Mesothelial cell of epicardium (in vitro differentiated cells): ENCODE data around the gene MRPS24. TPM values are rescaled to one million over a fixed set of nuclear protein-coding genes. Genes with fewer than 3 reads are reported as not detected.

ENCODE experiments used
- DNase-seq, 2 experiments: peaks; one replicate each; pipeline ENCODE4 v3.0.0; 2021; ENCODE audit warnings: low spot score in 2 of 2; ENCODE audit not compliant: unreplicated experiment in 2 of 2
- H3K27ac Mint-ChIP-seq: 2 replicates; pipeline ENCODE4 v1.8.0; 2021; ENCODE audit warnings: mixed read lengths
- H3K27me3 Mint-ChIP-seq: 2 replicates; pipeline ENCODE4 v1.8.0; 2021; ENCODE audit warnings: low read depth, mixed read lengths
- H3K36me3 Mint-ChIP-seq: 2 replicates; pipeline ENCODE4 v1.8.0; 2021; ENCODE audit warnings: mixed read lengths
- H3K4me1 Mint-ChIP-seq: 2 replicates; pipeline ENCODE4 v1.8.0; 2021; ENCODE audit warnings: mixed read lengths
- H3K4me3 Mint-ChIP-seq: 2 replicates; pipeline ENCODE4 v1.8.0; 2021; ENCODE audit warnings: mild to moderate bottlenecking, moderate library complexity, mixed read lengths
- H3K9me3 Mint-ChIP-seq: 2 replicates; pipeline ENCODE4 v1.8.0; 2021; ENCODE audit warnings: mixed read lengths
- CTCF ChIP-seq: fragments of 200-600 bp; sonication (generic); IDR thresholded peaks from one replicate; pipeline ENCODE4 v1.5.0; 2021; ENCODE audit warnings: antibody characterized with exemption; ENCODE audit not compliant: unreplicated experiment
- total RNA-seq: library from RNA; stranded (reverse); gene quantifications from 3 replicates; pipeline ENCODE4 v1.2.1, GENCODE V29; 2021

Gene MRPS24
- total RNA-seq, 1 donor from 2014 or later, result 59.4 TPM

GRCh38 chr7:43876241-43876640, 6.9 kb upstream of the MRPS24 start:
- peaks cover 36% of the 10 kb centered on the region for H3K36me3 Mint-ChIP-seq
- DNase-seq, result no peak
- no peak overlapping the region for H3K4me3 Mint-ChIP-seq
- no peaks in the 10 kb centered on the region for H3K9me3 Mint-ChIP-seq
- H3K27ac Mint-ChIP-seq, result no peak overlapping the region
- peaks cover 9% of the 10 kb centered on the region for H3K4me1 Mint-ChIP-seq
- no peak for TF ChIP-seq CTCF
- H3K27me3 Mint-ChIP-seq, result no peaks in the 10 kb centered on the region

- Mint-ChIP-seq H3K9me3 (no peaks in the 10 kb centered on the region), H3K4me3 (no peak overlapping the region), H3K27me3 (peaks cover 2% of the 10 kb centered on the region), H3K36me3 (peaks cover 17% of the 10 kb centered on the region), H3K27ac (no peak overlapping the region), H3K4me1 (peaks cover 23% of the 10 kb centered on the region)
- DNase-seq, result no peak
- no peak for TF ChIP-seq CTCF
These were observed 4.0 kb upstream of the MRPS24 start for GRCh38 chr7:43873300-43873699.

GRCh38 chr7:43872406-43873110, 3.2 kb upstream of the MRPS24 start:
- Mint-ChIP-seq H3K4me3 (no peak overlapping the region), H3K36me3 (peaks cover 13% of the 10 kb centered on the region), H3K4me1 (peaks cover 28% of the 10 kb centered on the region), H3K27me3 (peaks cover 2% of the 10 kb centered on the region), H3K9me3 (no peaks in the 10 kb centered on the region), H3K27ac (no peak overlapping the region)
- DNase-seq, result no peak
- no peak for TF ChIP-seq CTCF

- Mint-ChIP-seq H3K36me3 (peaks cover 17% of the 10 kb centered on the region), H3K4me3 (no peak overlapping the region), H3K27me3 (peaks cover 2% of the 10 kb centered on the region), H3K27ac (no peak overlapping the region), H3K4me1 (peaks cover 28% of the 10 kb centered on the region), H3K9me3 (no peaks in the 10 kb centered on the region)
- no peak for DNase-seq
- no peak for TF ChIP-seq CTCF
These were observed 1.7 kb upstream of the MRPS24 start for GRCh38 chr7:43871064-43871463.

GRCh38 chr7:43870316-43870715, 999 bp upstream of the MRPS24 start:
- H3K27ac Mint-ChIP-seq, result no peak overlapping the region
- peaks cover 16% of the 10 kb centered on the region for H3K36me3 Mint-ChIP-seq
- no peak for TF ChIP-seq CTCF

More at GRCh38 chr7:43870316-43870715, 999 bp upstream of the MRPS24 start:
- Mint-ChIP-seq H3K4me1 (peaks cover 28% of the 10 kb centered on the region), H3K4me3 (peak overlapping the region; percentile 78), H3K27me3 (peaks cover 2% of the 10 kb centered on the region), H3K9me3 (no peaks in the 10 kb centered on the region)
- DNase-seq, result no peak
